SH-SY5Y (cell line): Measurements from ENCODE around the gene UNC45A.

Experiments
- GATA2 ChIP-seq: IDR thresholded peaks from 2 replicates; pipeline ENCODE4 v1.6.1; 2011; ENCODE audit warnings: mild to moderate bottlenecking, low read depth, low read length
- GATA3 ChIP-seq: IDR thresholded peaks from 2 replicates; pipeline ENCODE4 v1.6.1; 2011; ENCODE audit warnings: low read depth, mild to moderate bottlenecking, low read length, moderate library complexity

UNC45A gene

DNA sequence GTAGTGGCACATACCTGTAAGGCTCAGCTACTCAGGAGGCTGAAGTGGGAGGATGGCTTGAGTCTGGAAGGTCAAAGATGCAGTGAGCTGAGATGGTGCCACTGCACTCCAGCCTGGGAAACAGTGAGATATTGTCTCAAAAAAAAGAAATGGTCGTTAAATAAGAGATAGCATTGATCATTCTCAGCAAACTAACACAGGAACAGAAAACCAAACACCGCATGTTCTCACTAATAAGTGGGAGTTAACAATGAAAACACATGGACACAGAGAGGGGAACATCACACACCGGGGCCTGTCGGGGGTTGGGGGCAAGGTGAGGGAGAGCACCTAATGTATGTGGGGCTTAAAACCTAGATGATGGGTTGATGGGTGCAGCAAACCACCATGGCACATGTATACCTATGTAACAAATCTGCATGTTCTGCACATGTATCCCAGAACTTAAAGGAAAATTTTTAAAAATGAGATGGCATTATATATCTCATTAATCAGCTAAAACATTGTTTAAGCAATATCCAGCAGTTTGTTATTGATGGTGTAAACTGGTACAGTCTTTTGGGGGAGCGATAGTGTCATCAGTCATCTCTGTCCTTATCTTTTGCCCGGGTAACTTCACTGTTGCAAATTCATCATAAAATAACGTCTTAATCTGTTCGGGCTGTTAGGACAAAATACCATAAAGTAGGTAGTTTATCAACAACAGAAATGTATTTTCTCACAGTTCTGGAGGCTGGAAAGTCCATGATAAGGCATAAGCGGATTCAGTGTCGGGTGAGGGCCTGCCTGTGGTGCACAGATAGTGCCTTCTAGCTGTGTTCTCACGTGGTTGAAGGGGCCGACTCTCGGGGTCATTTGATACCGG lies 33.7 kb upstream of the UNC45A start:
- TF ChIP-seq GATA2, result no peak
- TF ChIP-seq GATA3, result no peak

DNA sequence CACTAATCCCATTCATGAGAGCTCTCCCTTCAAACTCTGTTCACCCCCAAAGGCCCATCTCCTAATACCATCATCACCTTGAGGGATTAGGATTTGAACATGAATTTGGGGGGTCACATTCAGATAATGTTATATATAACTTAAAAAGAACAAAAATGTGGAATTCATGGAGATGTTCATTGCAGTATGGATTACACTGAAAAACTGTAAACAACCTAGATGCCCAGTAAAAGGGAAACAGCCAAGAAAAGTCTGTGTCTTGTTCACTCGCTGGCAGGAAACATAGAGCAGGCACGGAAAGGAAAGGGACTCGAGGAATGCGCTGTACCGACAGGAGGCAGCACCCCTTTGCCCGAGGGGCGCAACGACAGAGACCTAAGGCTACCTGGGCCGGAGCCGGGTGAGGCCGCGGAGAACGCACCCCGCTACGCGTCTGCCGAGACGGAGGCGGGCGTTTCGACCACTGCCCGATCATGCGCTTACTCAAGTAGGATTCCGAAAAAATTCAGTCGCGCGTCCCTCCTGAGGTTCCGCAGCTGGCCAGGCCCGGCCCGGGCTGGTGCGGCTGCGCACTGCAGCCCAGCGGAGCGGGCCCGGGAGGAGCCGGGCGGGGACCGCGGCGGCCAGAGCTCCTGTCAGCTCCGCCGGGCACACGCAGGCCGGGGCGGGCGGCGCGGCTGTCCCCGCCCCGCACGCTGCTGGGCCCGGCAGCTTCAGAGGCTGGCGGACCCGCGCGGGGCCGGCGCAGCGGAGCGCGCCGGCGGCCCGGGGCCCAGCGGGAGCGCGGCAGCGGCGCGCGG lies 32.8 kb upstream of the UNC45A start:
- TF ChIP-seq GATA3, result no peak

DNA sequence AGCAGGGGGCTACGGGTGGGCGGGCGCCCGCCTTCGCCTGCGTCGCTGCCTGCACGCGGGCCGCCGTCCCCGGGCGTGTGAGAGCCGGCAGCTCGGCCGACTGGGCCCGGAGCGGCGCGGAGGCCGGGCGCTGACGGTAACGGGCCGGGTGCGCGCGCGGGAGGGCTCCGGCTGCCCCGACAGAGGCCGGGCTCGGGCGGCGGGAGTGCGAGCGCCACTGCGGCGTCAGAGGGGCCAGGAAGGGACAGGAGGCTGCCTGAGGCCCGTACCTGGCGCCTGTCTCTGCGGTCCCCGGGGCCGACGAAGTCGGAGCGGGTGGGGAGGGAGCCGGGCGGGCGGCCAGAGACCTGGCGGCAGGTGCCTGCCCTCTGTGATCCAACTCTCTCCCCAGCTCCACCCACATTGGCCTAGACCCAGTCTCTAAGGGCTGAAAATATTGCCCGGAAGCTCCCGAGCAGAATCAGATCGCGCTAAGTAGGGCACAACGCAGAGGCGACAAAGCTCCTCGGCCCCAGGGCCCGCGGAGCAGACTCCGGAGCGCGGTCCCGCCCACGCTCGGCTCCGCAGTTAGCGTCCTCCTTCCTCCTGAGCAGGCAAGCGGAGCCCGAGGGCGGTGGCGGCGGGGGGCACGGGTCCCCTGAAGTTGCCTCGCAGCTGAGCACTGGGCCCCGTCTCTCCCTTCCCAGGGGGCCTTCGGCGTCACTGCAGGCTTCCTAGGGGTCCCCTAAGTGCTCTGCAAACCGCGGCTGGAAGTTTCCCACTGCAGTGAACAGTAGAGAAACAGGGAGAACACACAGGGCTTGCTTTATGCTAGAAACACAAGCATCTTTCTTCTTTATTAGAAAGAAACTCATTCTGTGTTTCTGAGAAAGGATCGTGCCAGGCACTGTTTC lies 32.0 kb upstream of the UNC45A start, which contains the start of gene MAN2A2:
Gene MAN2A2, plus strand, starts transcription at position 463 of the 893 bp plus-strand sequence. CDS start 906 bp downstream, outside the sequence.
- TF ChIP-seq GATA3 (no peak), GATA2 (no peak)

DNA sequence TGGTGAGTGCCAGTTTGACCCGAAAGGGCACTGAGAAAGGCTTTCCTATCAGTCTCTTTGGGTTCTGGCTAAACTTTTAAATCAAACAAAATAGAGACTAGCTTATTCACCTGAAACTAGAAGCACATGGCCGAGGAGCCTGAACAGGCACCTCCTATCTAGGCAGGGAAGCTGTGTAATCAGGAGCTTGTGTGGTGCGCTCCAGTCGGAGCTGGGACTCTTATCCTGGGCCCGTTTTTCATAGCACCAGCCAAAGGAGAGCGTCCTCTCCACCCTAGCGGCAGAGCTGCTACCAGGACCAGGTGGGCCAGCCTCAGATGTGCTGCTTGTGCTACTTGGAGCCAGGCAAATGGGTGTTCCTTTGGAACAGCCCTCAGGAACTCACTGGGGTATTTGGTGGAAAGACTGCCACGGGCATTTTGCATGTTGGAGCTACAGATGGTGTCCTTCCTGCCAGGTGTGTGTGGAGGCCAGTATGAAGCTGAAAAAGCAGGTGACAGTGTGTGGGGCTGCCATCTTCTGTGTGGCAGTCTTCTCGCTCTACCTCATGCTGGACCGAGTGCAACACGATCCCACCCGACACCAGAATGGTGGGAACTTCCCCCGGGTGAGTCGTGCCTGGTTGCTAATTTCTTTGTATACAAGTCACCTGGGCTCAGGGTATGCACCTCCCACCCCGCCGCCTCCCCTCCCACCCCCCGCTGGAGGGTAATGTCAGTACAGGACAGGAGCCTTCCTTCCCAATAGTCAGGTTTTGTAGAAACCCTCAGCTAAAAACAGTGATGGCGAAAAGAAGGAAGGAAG lies 31.1 kb upstream of the UNC45A start:
- TF ChIP-seq GATA2, result no peak
- no peak for TF ChIP-seq GATA3

DNA sequence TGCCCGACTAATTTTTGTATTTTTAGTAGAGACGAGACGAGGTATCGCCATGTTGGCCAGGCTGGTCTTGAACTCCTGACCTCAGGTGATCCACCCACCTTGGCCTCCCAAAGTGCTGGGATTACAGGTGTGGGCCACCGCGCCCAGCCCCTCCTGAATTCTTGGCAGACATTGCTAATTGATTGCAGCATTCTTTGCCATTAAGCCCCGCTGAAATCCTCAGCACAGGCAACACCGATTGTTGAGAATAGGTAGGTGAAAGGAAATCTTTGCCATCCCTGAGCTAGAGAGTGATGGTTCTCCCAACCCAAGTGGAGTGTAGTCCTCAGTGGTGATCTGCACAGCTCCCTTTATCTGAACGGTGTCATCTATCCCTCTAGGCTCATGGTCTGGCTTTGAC lies 30.3 kb upstream of the UNC45A start:
- TF ChIP-seq GATA2 (no peak), GATA3 (no peak)

DNA sequence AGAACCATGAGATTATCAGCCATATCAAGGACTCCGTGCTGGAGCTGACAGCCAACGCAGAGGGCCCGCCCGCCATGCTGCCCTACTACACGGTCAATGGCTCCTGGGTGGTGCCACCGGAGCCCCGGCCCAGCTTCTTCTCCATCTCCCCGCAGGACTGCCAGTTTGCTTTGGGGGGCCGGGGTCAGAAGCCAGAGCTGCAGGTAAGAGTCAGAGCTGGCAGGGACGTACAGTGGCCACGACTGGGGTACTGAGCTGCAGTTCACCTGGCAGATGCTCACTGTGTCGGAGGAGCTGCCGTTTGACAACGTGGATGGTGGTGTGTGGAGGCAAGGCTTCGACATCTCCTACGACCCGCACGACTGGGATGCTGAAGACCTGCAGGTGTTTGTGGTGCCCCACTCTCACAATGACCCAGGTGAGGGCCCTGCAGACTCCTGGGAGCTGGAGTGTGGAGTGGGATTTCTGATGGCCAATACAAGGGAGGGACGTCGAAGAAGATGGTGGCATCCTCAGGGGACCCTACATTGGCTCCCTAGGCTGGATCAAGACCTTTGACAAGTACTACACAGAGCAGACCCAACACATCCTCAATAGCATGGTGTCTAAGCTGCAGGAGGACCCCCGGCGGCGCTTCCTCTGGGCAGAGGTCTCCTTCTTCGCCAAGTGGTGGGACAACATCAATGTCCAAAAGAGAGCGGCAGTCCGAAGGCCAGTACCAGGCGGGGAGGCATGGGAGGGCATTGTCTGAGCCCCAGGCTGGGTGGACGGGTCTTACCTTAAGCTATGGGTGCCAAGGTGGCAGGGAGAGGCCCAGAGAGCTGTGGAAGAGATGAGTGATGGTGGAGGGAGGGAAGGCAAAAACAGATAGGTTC lies 29.5 kb upstream of the UNC45A start:
- TF ChIP-seq GATA2, result no peak
- TF ChIP-seq GATA3, result no peak

DNA sequence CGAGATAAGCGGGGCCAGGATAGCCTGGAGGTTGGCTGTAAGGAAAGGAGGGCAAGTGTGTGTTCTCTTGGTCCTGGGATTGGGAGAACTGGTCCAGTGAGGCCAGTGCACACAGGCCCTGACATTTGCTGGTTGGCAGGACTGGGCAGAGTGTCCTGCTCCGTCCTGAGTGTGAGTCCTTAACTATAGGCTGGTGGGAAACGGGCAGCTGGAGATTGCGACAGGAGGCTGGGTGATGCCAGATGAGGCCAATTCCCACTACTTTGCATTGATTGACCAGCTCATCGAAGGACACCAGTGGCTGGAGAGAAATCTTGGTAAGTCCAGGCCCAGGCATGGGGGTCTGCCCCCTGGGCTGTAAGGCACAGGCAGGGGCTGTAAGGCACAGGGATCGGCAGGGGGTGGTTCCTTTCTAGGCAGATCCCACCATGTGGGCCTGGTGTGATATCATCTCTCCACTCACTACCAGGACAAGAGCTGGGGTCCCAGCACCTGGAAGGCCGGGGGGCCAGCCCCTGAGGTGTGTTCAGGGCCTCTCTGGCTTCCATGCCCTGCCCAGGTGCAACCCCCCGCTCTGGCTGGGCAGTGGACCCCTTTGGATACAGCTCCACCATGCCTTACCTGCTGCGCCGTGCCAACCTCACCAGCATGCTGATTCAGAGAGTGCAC lies 28.8 kb upstream of the UNC45A start:
- no peak for TF ChIP-seq GATA2
- TF ChIP-seq GATA3, result no peak

DNA sequence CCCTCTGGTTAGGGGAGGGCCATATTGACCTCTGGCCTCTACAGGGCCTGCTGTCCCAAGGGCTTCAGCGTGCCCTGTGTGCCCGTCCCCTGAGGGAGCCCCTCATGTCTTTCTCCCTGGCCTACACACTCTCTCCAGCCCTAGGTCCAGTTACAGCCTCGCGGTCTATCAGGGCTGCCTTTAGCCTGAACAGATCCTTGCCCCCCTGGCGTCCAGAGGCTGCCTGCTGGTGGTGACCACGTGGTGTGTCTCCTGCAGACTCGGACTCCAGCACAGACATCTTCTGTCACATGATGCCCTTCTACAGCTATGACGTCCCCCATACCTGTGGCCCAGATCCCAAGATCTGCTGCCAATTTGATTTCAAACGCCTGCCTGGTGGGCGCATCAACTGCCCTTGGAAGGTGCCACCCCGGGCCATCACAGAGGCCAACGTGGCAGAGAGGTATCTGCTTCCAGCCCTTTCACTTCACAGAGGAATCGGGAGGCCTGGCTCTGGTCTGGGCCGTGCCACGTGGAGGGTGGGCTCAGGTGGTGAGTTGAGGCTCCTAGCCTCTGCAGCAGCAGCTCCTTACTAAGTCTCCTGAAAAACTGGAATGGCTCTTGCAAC lies 27.9 kb upstream of the UNC45A start:
- TF ChIP-seq GATA3 (no peak), GATA2 (no peak)

DNA sequence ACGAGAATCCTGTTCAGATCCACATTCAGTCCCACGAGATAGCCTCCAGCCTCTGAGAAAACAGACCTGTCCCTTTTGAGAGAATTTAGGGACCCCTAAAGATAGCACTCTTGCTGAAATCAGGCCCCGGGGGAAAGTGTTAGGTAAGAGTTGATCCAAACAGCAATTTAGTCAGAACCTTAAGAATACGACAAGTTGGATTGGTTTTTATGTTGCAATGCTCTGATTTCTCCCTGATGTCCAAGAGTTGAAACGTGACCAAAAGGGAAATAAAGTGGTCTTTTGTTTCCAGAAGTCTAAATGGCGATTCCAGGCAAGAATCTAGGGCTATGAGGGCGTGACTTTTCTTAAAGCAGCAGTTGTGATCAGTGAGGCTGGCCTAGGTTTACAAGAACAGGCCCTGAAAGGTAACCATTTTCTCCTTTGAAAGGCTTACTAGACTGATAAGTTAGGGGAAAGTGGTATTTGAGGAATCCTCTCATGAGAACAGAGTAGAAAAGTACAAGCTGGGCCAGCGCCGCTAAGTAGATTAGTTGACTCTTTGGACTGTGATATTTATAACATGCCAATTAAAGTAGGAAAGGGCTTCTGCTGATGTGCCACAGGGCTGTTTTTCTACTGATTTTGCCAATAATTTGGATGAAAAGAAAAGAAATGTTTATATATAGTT lies 27.1 kb upstream of the UNC45A start:
- TF ChIP-seq GATA3, result no peak
- no peak for TF ChIP-seq GATA2

DNA sequence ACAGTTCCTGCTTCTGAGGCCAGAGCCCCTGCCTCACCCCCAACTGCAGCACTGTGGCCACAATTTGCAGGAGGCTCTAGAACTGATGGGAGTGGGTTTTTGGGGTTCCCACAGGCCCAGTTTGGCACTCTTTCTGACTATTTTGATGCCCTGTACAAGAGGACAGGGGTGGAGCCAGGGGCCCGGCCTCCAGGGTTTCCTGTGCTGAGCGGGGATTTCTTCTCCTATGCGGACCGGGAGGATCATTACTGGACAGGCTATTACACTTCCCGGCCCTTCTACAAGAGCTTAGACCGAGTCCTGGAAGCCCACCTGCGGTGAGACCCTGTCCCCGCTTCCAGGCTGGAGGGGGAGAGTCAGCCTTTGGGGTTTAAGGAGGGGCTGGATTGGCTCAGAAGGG lies 25.1 kb upstream of the UNC45A start:
- no peak for TF ChIP-seq GATA3
- TF ChIP-seq GATA2, result no peak

DNA sequence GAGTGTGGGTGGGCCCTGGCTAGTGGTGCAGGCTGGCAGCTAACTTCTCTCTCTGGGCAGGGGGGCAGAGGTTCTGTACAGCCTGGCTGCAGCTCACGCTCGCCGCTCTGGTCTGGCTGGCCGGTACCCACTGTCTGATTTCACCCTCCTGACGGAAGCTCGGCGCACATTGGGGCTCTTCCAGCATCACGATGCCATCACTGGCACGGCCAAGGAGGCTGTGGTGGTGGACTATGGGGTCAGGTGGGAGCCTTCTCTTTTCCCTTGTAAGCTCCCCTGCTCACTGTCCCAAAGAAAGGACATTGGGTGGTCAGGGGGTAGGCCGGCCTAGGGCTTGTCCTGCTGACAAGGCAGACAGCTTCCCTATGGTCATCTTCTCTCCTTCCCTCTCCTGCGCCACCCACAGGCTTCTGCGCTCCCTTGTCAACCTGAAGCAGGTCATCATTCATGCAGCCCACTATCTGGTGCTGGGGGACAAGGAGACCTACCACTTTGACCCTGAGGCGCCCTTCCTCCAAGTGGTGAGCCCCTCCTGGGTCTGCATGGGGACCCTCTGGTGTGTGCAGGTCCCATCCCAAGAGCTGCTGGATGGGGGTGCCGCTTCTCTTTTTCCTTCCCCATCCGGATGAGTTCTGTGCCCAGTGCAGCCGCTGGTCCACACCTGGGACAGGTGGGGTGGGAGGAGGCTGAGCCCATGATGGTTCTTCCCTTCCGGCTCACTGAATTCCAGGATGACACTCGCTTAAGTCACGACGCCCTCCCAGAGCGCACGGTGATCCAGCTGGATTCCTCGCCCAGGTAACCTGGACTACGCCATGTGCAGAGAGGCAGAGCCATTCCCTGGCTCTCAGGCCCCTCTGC lies 24.4 kb upstream of the UNC45A start:
- no peak for TF ChIP-seq GATA2
- TF ChIP-seq GATA3, result no peak
